Activated T-cell treated with anti-CD3 and anti-CD28 coated beads, Interleukin-2, amount 50 U/mL, for 1 hour (primary cell): ENCODE measurements around the gene SIVA1.
"Not testable (repeated sequence)": the region's sequence is repeated elsewhere in the genome, so short reads cannot be mapped to it uniquely, and the experiment has no call there.

Source experiments
- DNase-seq: peaks from one replicate; pipeline ENCODE4 v3.0.0-alpha.2; 2020

Gene SIVA1

DNA sequence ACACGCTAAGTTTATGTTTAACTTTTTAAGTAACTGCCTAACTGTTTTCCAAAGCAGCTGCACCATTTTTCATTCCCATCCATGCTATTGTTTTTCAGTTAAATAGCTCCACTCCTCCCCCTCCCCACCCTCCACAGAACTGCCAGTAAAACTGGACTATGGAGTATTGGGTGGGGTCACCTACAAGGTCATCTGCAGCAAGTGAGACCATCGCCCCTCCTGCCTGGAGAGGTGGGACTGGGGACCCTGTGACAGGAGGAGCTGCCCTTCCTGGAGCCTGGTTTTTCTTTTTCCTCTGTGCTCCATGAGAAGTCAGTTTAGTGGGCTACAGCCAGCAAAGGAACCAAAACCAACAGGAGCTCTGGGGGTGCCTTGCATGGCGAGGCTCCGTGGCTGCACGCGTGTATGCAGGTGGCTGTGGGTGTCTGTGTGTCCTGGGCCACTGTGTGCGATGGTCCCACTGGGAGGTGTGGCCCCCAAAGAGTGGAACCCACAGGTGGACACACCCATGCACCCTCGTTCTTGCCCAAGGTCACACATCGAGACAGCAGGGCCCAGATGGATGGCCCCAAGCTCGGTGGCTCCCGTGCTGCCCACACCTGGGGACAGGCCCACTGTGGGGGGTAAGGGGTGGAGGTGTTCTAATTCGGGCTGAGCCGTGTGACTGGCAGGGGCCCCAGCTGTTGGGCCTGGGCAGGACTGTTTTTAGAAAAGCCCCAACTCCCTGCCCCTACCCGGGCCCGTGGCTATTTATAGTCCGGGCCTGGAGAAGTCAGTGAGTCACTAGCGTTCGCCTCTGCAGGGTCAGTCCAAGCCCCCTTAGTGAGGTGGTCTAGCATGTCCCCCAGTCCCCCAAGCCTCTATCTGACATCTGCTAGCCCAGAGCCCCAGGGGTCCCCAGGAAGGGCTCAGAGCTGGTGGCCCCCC is 31.2 kb upstream of the SIVA1 start:
- DNase-seq = no peak

DNA sequence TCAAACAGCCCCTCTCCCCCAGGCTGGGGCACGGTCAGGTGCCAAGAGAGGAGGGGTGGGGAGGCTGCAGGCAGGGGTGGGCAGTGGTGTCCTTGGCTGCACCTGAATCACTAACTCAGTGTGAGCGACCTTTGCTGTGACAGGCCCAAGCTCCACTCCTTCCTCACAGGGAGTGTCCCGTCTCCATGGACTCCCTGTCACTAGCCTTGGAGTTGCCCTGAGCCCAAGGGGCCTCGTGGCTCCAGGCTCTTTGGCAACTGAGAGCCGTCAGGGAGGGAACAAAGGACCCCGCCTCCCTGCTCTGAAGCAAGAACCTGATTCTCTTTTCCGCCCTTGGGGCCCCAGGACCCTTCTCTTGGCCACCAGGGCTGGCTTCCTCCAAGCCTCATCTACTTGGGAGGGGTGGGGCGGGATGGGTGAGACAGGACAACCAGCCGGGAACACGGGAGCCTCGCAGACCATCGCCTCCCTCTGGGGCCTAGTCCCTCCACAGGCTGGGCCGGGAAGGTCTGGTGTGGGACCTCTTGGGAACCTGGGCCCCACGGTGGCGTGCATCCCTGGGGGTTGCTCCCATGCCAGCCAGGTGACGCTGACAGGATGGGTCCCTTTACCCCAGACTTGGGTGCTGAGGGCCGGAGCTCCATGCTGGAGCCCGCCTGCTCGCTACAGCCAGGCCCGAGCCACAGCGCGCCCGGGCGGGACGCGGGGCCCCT is 29.9 kb upstream of the SIVA1 start:
- DNase-seq = no peak

DNA sequence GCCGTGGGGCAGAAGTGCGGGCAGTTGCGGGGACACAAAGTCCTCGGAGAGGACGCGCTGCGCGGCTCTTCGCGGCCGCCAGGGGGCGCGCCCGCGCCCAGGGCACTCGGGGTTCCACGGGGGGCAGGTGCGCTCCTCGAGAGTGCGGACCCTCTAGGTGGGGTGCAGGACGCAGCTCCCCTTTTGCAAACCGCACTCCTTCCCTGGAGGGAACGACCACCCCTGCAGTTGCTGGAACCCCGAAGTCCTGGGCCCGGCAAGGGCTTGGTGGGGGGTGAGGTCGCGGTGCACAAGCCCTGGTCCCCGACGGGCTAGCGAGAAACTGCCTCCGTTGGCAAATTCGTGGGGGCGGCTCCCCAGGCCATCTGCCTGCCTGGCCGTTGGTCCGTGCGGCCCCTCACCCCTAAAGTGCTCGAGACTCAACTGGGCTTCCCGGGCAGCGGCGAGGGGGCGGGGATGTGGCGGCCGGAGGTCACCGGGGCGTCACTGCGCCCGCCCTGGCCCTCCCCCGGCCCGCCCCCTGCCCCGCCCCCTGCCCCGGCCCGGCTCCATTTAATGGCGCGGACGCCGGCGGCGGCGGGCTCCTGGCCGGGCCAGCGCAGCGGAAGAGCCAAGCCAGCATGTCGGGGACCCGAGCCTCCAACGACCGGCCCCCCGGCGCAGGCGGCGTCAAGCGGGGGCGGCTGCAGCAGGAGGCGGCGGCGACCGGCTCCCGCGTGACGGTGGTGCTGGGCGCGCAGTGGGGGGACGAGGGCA is 29.1 kb upstream of the SIVA1 start, which contains the start of gene ADSS1:
Gene ADSS1, plus strand, starts transcription at position 579 of the 756 bp plus-strand sequence. Its CDS starts 42 bp downstream, at position 621.
- DNase-seq = peak; percentile 75

DNA sequence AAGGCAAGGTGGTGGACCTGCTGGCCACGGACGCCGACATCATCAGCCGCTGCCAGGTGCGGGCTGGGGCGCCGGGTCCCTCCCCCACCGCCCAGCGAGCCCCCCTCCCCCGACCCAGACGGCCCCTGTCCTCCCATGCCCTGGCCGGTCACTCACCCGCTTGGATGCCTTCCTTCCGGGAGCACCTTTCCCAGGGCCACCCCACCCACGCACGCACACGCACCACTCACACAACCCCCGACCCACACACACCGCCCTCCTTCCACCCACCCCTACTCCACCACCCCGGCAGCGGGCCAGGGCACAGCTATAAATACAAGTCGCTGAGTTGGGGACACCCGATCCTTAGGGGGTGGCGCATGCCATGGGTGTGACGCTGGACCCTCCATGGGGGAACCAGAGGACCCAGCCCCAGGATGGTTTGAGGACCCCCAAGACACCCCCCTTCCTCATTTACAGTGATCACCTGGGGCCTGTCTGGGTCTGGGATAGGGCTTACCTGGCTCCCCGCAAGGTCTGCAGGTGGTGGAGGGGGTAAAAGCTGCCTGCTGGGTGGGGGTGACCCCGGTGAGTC is 28.5 kb upstream of the SIVA1 start:
- DNase-seq = peak; percentile 32

DNA sequence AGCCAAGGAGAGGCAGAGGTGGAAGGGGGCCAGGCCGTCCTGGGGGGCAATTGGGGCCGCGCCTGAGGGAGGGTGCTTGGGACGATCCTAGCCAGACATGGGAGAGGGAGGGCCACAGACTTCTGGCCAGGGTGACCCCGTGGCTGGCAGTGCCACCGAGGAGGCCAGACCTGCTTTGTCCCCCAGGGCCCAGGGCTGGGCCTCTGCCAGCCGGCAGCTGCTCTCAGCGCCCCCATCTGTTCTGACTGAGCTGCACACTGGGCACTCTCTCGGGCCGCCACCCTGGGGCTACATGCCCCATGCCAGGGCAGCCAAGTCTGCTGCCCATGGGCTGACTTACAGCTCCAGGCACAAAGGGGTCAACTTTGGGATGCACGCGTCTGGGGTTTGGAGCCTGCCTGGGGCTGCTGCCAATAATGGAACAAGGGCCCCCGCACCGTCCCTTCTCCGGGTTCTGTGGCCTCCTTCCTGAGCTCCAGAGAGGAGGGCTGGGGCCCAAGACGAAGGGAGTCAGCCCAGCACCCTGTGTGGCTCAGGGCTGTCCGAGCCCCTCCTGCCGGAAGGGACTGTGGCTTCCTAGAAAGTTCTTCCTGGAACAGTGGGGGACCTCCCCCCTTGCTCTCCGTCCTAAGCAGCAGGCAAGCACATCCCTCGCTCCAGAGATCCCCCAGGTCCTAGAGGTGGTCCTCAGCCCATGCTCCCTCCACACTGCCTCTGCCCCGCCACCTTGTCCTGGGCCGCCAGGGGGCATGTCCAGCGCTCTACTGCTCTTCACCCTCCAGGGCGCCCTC is 27.8 kb upstream of the SIVA1 start:
- no peak for DNase-seq

DNA sequence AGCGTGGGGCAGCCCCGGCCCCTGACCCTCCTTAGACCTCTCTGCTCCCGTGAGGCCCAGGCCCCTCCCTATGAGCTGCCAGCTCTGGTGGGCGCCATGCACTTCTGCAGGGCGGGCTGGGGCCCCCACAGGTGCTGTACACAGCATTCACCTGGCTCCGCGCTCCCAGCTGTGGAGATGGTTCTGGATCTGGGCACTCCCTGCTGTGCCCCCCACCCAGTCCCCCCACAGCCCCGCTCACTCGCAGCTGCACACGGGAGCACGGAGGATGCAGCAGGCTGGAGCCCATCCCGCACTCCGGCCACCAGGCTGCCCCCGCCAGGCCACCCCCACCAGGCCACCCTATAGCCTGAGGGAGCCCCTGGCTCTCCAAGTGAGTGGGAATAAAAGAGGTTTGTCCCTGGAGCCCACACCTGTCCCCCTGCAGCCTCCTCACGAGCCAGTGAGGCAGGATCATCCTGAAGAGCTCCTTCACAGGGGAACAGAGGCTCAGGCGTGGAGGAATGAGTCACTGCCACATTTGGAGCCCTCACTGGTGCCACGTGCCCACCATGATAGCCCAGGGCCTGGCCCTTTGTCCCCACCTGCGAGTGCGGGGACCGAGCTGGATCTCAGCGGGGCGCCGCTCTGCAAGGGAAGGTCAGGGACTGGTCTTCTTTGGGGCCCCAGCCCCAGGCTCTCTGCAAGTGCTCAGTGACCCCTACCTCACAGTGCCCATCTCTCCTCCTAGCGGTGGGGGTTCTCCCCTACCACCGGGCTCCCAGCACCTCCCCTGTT is 27.0 kb upstream of the SIVA1 start:
- no peak for DNase-seq

DNA sequence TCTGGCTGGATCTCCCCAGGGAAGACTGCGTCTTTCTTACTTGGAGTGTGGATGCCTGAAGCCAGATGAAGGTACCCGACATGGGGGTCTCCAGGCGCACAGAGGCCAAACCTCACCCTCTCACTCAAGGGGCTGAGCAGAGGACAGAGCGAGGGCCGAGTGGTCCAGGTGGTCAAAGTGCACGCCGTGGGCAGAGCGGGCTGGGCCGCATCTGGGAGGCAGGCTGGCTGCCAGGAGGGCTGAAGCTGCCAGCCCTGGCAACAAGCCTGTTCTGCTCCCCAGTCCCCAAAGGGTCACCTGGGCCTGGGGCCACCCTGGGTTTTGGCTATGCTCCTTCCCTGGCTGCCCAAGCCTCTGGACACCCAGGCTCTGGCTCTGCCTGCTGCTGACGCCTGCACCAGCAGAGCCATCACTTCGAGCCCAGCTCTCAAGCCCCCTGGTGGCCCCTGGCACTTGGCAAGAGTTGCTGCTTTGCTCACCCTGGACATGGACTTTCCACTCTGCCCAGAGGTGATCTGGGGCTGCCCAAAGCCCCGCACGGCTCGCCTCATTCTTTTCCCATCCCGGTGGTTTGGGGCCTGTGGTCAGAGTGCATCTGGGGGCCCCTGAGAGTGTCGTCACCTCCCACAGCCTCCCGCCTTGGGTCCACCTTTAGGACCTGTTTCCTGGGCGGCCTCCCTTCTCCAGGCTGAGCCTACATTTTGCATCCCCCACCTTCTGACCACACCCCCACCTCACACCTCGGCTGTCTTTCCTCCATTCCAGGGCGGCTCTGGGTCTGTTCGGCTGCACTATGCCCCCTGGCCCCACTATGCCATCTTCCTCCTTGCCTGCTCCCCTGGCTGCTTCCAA is 26.1 kb upstream of the SIVA1 start:
- DNase-seq = no peak

DNA sequence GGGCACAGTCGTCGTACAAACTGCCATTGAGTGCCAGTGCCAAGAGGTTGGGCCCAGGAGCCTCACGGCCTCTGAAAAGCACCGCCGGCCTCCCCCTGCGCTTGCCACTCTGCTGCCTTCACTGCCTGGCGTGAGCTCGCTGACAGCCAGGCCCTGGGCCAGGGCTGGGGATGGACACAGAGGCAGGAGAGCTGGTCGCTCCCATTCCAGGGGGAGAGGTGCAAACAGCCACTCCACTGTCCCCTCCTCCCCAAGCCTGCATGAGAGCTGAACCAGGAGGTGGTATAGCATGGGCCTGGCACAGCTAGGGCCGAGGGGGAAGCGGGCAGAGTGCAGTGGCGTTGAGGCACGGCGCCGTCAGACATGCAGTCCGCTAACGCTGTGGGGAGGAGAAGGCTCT is 24.3 kb upstream of the SIVA1 start:
- no peak for DNase-seq

DNA sequence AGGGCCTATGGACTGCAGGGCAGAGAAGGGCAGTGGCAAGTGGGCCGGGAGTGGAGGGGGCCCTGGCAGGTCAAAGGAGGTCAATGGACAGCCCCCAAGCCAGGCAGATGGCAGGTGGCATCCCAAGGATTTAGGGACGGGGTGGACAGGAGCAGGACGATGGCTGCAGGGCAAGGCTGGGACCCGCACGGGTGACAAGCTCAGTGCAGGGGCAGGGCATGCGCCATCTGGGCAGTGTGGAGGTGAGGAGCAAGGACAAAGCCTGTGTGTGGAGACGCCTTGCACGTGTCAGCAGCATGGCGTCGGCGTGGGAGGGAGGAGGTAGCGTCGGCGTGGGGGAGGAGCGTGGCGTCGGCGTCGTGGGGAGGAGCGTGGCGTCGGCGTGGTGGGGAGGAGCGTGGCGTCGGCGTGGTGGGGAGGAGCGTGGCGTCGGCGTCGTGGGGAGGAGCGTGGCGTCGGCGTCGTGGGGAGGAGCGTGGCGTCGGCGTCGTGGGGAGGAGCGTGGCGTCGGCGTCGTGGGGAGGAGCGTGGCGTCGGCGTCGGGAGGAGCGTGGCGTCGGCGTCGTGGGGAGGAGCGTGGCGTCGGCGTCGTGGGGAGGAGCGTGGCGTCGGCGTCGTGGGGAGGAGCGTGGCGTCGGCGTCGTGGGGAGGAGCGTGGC is 23.6 kb upstream of the SIVA1 start:
- not testable (repeated sequence) for DNase-seq

DNA sequence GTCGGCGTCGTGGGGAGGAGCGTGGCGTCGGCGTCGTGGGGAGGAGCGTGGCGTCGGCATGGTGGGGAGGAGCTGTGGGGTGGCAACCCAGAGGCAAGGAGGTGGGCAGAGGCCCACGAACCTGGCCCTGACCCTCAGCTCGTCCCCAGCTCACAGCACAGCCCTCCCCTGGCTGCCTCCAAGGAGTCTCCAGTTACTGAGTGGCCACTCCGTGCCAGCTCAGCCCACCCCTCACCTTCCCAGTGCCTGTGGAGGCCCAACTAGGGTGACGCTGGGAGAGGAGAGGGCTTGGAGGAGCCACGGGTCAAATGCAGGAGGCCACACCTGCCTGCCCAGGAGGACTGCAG is 23.1 kb upstream of the SIVA1 start:
- no peak for DNase-seq

DNA sequence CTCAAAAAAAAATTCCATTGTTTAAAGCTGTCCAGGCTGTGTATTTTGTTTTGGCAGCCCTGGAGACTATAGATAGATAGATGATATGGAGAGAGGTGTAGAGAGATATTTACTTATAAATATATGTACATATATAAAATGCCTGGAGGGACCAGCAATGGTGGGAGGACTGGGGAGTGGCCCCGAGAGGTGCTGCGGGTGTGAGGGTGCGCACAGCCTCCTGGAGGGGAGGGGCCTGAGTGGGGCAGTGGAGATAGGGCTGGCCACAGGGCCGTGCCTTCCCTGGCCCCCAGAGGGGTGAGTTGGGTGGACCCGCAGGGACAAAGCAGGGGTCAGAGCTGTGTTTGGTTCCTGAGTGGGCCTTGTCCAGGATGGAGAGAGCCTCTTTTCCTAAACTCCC is 22.5 kb upstream of the SIVA1 start:
- DNase-seq = no peak

DNA sequence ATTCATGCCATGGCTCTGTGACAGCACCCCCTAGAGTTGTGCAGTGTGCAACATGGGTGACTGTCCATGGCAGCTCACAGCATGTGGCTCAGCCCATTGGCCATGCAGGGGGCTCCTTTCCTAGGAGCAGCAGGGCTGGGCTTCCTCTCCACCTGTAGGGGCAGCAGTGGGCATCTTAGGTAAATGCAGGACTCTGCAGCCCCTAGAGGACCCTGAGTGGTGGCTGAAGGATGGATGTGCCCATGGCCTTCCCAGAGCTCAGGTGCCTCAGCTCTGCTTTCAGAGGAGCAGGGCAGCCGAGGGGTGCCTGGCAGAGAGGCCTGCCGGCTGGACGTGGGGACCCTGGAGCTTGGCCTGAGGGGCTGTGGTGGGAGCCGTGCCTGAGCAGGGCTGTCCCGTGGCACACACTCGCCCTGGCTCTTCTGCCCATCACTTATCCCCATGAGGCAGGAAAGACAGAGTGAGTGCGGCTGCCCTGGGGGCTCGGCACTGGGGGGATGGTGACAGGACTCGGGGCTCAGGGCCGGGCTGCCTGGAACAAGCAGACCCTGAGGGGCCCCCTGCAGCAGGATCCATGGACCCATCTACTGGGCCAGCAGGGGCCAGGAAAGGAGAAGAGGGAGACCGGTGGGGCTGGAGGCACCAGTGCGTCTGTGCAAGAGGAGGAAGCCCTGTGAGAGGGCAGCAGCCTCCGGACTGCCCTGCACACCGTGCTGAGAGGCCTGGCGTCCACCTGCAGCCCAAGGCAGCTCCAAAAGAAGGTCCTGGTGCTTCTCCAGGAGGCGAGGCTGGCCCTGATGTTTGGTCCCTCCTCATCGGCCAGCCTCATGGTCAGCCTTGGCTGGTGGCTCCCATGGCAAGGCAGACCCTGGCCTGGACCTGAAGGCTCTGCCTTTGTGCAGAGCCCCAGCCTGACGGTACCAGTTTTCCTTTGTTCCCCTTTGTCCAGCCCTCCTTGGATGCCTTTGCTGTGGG is 21.3 kb upstream of the SIVA1 start:
- no peak for DNase-seq

DNA sequence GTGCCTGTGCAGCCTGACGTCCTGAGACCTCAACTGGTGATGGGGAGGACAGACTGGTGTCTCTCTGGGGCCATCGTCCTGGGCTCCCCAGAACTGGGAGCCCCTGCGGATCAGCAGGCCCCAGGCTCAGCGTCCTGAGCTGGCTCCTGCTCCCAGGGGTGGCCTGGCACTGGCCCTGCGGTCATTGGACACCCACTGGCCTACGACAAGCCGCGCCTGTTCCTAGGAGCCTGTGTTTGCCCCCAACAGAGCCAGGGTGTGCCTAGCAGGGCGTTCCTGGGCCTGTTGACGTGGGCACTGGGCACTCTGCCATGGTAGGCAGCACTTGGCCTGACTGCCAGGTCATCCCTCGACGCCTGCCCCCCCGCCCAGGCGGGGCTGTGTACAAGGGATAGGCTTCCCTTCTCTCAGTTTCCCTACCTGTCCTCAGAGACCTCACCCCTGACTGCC is 20.6 kb upstream of the SIVA1 start:
- no peak for DNase-seq

DNA sequence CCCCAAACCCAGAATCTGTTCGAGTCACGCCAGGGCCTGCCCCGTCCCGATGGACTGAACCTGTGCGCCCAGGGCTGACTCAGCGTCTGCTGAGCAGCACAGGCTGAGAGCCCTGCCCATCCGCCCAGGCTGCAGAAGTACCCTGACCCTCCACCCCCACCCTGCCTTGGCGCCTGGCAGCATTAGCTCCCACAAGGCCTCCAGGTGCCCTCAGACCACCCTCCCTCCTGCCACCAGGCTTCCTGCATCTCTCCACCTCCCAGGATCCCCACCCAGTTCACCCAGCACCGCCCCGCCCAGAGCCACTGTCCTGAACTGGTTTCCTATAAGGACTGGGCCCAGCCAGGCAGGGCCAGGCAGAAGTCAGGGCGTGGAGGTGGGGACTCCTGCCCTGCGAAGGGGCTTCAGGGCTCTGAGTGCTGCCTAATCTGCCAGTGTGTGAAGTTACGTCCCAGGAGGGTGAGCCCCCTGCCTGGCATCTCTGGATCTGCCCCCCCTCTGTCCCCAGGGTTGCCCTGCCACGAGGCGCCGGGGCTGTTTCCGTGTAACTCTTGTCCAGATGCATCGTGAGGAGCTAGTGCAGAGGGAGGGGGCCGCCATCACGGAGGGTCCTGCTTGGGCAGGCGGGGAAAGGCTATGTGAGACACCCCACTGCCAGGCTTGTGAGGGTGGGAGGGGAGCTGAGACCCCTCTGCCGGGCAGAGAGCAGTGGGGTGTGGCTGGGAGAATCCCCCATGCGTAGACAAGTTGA is 19.8 kb upstream of the SIVA1 start:
- no peak for DNase-seq

DNA sequence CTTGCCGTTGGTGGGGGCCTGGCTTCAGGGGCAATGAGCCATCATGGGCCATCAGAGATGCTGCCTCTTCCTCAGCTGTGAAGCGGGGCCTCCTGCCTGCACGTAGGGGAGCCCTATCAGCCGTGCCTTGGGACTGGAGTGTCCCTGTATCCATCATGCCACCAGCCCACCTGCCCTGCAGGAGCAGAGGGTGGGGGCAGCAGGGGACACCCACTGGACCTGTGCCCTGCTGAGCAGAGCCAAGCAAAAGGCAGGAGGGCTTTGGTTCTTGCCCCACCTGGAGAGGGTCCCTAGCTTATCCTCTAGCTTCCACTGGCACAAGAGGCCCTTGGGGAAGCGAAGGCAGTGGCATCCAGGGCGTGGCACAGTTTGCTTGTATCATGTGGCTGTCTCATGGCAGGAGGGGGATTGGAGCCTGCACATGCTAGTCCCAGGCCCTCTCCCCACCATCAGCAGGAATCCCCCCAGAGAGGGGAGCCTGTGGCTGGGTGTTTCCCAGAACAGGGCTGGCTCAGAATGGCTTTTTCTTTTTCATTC is 18.8 kb upstream of the SIVA1 start:
- DNase-seq = no peak

DNA sequence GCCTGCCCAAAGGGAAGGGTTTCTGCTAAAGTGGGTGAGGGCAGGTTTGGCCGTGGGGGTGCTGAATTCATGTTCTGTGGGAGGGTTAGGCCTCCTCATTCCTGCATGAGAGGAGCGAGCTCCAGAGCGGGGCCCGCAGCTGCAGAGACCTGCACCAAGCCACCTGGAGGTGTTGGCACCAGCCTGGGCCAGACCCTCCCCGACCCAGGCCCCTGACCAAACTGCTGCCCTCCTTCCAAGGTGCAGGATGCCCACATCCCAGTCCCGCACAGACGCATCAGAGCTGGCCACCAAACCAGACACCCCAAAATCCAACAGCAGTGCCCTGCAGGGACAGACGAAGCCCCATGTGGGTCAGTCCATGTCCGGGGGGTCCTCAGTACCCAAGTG is 18.4 kb upstream of the SIVA1 start:
- no peak for DNase-seq

DNA sequence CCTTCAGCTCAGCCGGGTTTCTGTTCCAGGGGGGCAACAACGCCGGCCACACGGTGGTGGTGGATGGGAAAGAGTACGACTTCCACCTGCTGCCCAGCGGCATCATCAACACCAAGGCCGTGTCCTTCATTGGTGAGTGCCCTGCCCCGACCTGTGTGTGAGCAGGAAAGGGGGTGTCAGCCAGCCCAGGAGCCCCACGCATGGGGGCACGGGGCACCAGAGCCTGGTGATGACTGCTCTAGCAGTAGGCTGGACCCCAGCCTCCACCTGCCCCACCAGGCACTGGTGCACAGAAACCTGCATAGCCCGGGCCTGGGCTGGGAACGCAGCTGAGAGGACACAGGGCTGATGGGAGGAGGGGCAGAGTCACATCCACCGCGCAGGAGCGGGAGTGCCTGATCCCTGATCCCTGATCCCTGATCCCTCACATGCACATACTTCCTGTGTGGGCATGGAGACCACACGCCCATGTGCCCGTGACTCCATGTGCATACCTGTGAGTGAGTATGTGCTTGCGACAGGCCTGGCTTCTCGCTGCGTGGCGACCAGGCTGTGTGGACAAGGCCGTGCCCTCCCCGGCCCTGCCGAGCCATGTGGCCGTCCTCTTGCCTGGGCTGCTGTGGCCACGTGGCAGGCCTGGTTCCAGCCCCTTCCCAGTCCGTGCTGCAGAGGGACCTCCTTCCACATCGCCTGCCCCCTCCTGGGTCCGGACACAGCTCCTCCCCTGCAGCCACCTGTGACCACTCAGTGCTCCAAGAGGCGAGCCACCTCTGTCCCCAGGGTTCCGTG is 17.8 kb upstream of the SIVA1 start:
- no peak for DNase-seq
